Measurements from ENCODE around the gene LOXHD1. TPM values are rescaled to one million over a fixed set of nuclear protein-coding genes. Genes with fewer than 3 reads are reported as not detected.

LOXHD1 gene
- total and polyA plus RNA-seq, 10 of the 15 experiments (the other 5 are each of a cell fraction or from before 2014, with no cell fraction given), result not detected

GRCh38 chr18:46510386-46510785 is 146.6 kb downstream of the LOXHD1 start:
- DNase-seq (ENCODE audit: low read depth, low spot score) (no peak), ATAC-seq (no peak), FAIRE-seq (no peak)
- H3K9me3 ChIP-seq (replicated peaks; ENCODE audit: control insufficient read depth, insufficient read depth, low read length), result no peaks in the 10 kb centered on the region
- no peaks in the 10 kb centered on the region for H3K79me2 ChIP-seq (ENCODE audit: control insufficient read depth, insufficient read depth, low read length)
- in situ Hi-C loops (cut with MboI) (no loop called here), intact Hi-C loops (cut with micrococcal nuclease; ENCODE audit: unreplicated experiment) (no loop called here)
- CTCF ChIA-PET, result no interaction called here
- H3K36me3 ChIP-seq (ENCODE audit: control insufficient read depth in 2 of 2, insufficient read depth in 2 of 2, low read length in 1 of 2), result no peaks in the 10 kb centered on the region
- RAD21 ChIA-PET (ENCODE audit: unreplicated experiment), result no interaction called here
- TF ChIP-seq NR2C2 (IDR thresholded peaks at IDR 0.05; ENCODE audit: borderline replicate concordance, control insufficient read depth, insufficient read length, low read depth), result no peak
- SMC1A ChIA-PET (ENCODE audit: uncharacterized antibody, unreplicated experiment), result no interaction called here
- no peak overlapping the region for H3K9ac ChIP-seq (ENCODE audit: control insufficient read depth, insufficient read depth, low read length)
- H3K27ac ChIP-seq (ENCODE audit: control insufficient read depth, insufficient read depth), result no peak overlapping the region
- H3K4me2 ChIP-seq (ENCODE audit: control insufficient read depth, insufficient read depth), result no peak overlapping the region
- H4K20me1 ChIP-seq (ENCODE audit: control insufficient read depth, insufficient read depth), result no peaks in the 10 kb centered on the region
- H3K4me3 ChIP-seq, result no peak overlapping the region
- POLR2A ChIA-PET, result no interaction called here
- no peaks in the 10 kb centered on the region for H3K4me1 ChIP-seq (ENCODE audit: control insufficient read depth, insufficient read depth, low read length)
- no peak overlapping the region for H2AFZ ChIP-seq (ENCODE audit: control insufficient read depth, low read depth, low read length)
- WGBS (ENCODE audit: insufficient coverage, insufficient replicate concordance, low lambda C conversion rate, missing lambda C conversion rate), result 31% methylated on average over 6 of the region's 6 CpGs
- no TSS peak for BruUV-seq (replicated peaks)
- H3K27me3 ChIP-seq (replicated peaks in 1 of 2; ENCODE audit: control insufficient read depth in 2 of 2, insufficient read depth in 2 of 2, low read length in 1 of 2), result peaks cover 2 to 4% of the 10 kb centered on the region in 2 experiments; a peak in 2 of 4 replicates

- H3K9ac ChIP-seq (ENCODE audit: control insufficient read depth, insufficient read depth, low read length), result no peak overlapping the region
- H3K4me2 ChIP-seq (ENCODE audit: control insufficient read depth, insufficient read depth), result no peak overlapping the region
- intact Hi-C loops (cut with micrococcal nuclease; ENCODE audit: unreplicated experiment), result no loop called here
- H3K4me3 ChIP-seq, result no peak overlapping the region
- no peaks in the 10 kb centered on the region for H3K9me3 ChIP-seq (replicated peaks; ENCODE audit: control insufficient read depth, insufficient read depth, low read length)
- H3K27ac ChIP-seq (ENCODE audit: control insufficient read depth, insufficient read depth), result no peak overlapping the region
- H3K4me1 ChIP-seq (ENCODE audit: control insufficient read depth, insufficient read depth, low read length), result no peaks in the 10 kb centered on the region
- DNase-seq (ENCODE audit: low read depth, low spot score) (no peak), ATAC-seq (no peak), FAIRE-seq (no peak)
- CTCF ChIA-PET, result no interaction called here
- H2AFZ ChIP-seq (ENCODE audit: control insufficient read depth, low read depth, low read length), result no peak overlapping the region
- 62% methylated on average over 5 of the region's 6 CpGs for WGBS (ENCODE audit: insufficient coverage, insufficient replicate concordance, low lambda C conversion rate, missing lambda C conversion rate)
- H4K20me1 ChIP-seq (ENCODE audit: control insufficient read depth, insufficient read depth), result no peaks in the 10 kb centered on the region
- SMC1A ChIA-PET (ENCODE audit: uncharacterized antibody, unreplicated experiment), result no interaction called here
- peaks cover 2 to 4% of the 10 kb centered on the region in 2 experiments; a peak in 2 of 4 replicates for H3K27me3 ChIP-seq (replicated peaks in 1 of 2; ENCODE audit: control insufficient read depth in 2 of 2, insufficient read depth in 2 of 2, low read length in 1 of 2)
- BruUV-seq (replicated peaks), result no TSS peak
- POLR2A ChIA-PET, result no interaction called here
- in situ Hi-C loops (cut with MboI), result no loop called here
- H3K79me2 ChIP-seq (ENCODE audit: control insufficient read depth, insufficient read depth, low read length), result no peaks in the 10 kb centered on the region
- RAD21 ChIA-PET (ENCODE audit: unreplicated experiment), result no interaction called here
- H3K36me3 ChIP-seq (ENCODE audit: control insufficient read depth in 2 of 2, insufficient read depth in 2 of 2, low read length in 1 of 2), result no peaks in the 10 kb centered on the region
- no peak for TF ChIP-seq HDGF (IDR thresholded peaks at IDR 0.05)
- TF ChIP-seq SMAD5 (IDR thresholded peaks at IDR 0.05; ENCODE audit: low read depth), result no peak
- TF ChIP-seq CHD4 (IDR thresholded peaks at IDR 0.05), result no peak
- TF ChIP-seq, protein P1, sequence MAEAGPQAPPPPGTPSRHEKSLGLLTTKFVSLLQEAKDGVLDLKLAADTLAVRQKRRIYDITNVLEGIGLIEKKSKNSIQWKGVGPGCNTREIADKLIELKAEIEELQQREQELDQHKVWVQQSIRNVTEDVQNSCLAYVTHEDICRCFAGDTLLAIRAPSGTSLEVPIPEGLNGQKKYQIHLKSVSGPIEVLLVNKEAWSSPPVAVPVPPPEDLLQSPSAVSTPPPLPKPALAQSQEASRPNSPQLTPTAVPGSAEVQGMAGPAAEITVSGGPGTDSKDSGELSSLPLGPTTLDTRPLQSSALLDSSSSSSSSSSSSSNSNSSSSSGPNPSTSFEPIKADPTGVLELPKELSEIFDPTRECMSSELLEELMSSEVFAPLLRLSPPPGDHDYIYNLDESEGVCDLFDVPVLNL (IDR thresholded peaks at IDR 0.05; ENCODE audit: low read depth, low read length), result no peak
- no peak for TF ChIP-seq STAT1 (conservative IDR thresholded peaks at IDR 0.05)
- no peak for TF ChIP-seq ZBED1 (IDR thresholded peaks at IDR 0.05; ENCODE audit: borderline replicate concordance)
- no peak for TF ChIP-seq GABPA (IDR thresholded peaks at IDR 0.05; ENCODE audit: low read depth)
- no peak for TF ChIP-seq HCFC1 (IDR thresholded peaks at IDR 0.05; ENCODE audit: low read length)
- no peak for TF ChIP-seq ZNF217 (IDR thresholded peaks at IDR 0.05)
- TF ChIP-seq SREBF2 (IDR thresholded peaks at IDR 0.05; ENCODE audit: low read length), result no peak
- no peak for TF ChIP-seq PBX3 (IDR thresholded peaks at IDR 0.05; ENCODE audit: insufficient replicate concordance, low read depth, low read length)
- TF ChIP-seq, protein P2, sequence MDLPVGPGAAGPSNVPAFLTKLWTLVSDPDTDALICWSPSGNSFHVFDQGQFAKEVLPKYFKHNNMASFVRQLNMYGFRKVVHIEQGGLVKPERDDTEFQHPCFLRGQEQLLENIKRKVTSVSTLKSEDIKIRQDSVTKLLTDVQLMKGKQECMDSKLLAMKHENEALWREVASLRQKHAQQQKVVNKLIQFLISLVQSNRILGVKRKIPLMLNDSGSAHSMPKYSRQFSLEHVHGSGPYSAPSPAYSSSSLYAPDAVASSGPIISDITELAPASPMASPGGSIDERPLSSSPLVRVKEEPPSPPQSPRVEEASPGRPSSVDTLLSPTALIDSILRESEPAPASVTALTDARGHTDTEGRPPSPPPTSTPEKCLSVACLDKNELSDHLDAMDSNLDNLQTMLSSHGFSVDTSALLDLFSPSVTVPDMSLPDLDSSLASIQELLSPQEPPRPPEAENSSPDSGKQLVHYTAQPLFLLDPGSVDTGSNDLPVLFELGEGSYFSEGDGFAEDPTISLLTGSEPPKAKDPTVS (IDR thresholded peaks at IDR 0.05; ENCODE audit: low read depth, low read length), result no peak
- no peak for TF ChIP-seq ZSCAN29 (IDR thresholded peaks at IDR 0.05)
- no peak for TF ChIP-seq RUNX3 (IDR thresholded peaks at IDR 0.05; ENCODE audit: low read length)
- no peak for TF ChIP-seq USF2 (IDR thresholded peaks at IDR 0.05; ENCODE audit: borderline replicate concordance, low read depth, low read length)
Measured at GRCh38 chr18:46509530-46509929, 147.5 kb downstream of the LOXHD1 start.

Measured in GM12878 (cell line).